ENCODE data around the gene INTS7.

INTS7 gene, protein sequence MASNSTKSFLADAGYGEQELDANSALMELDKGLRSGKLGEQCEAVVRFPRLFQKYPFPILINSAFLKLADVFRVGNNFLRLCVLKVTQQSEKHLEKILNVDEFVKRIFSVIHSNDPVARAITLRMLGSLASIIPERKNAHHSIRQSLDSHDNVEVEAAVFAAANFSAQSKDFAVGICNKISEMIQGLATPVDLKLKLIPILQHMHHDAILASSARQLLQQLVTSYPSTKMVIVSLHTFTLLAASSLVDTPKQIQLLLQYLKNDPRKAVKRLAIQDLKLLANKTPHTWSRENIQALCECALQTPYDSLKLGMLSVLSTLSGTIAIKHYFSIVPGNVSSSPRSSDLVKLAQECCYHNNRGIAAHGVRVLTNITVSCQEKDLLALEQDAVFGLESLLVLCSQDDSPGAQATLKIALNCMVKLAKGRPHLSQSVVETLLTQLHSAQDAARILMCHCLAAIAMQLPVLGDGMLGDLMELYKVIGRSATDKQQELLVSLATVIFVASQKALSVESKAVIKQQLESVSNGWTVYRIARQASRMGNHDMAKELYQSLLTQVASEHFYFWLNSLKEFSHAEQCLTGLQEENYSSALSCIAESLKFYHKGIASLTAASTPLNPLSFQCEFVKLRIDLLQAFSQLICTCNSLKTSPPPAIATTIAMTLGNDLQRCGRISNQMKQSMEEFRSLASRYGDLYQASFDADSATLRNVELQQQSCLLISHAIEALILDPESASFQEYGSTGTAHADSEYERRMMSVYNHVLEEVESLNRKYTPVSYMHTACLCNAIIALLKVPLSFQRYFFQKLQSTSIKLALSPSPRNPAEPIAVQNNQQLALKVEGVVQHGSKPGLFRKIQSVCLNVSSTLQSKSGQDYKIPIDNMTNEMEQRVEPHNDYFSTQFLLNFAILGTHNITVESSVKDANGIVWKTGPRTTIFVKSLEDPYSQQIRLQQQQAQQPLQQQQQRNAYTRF

DNA sequence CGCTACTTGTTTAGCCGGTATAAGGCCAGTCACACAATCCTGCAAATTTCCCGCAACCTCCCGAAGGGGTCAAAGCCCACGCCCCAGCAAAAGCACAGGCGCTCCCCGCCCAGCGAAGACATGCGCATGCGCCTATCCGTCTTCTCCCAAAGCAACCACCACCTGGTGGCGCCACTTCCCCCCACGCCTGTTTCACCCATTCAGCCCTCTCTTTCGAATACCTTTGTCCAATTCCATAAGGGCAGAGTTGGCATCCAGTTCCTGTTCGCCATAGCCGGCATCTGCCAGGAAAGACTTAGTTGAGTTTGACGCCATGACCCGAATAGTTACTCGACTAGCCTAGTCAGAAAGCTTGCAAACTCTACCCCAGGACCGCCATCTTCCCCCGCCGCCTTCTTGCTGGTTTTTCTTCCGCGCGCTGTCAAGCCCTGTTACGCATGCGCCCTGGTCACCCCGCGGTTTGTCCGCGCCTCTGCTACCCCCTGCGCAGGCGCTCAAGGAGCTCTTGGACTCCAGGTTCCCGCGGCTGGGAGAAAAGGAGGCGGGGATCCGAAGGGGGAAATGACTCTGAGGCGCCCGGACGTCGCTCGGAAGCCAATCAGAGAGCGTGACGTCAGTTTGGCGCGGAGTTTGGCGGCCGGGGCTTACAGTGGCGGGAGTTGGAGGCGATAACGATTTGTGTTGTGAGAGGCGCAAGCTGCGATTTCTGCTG lies at the start of gene INTS7, which contains the start of gene DTL:
Gene INTS7, minus strand, starts transcription at position 435 of the 712 bp plus-strand sequence. Its CDS starts 120 bp downstream, at position 315.
Gene DTL, plus strand, starts transcription at position 626 of the 712 bp plus-strand sequence. CDS start 143 bp downstream, outside the sequence.
- DNase-seq (ENCODE audit: low spot score): peak; percentile 99

DNA sequence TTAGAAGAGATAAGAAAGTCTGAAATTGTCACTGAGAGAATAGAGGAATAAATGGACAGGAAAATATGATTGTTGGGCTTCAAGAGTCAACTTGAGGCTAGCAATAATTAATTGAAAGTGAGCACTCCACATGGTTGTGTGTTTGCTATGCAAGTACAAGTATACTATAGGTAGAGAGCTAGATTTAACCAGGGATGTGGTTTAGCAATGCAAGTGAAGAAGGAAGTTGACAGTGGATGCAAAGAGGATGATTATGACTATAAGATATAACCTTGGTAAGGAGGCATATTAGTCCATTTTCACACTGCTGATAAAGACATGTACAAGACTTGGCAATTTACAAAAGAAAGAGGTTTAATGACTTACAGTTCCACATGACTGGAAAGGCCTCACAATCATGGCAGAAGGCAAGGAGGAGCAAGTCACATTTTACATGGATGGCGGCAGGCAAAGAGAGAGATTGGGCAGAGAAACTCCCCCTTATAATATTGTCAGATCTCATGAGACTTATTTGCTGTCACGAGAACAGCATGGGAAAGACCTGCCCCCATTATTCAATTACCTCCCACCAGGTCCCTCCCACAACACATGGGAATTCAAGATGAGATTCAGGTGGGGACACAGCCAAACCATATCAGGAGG lies 47.5 kb upstream of the INTS7 start:
- DNase-seq (ENCODE audit: low spot score): no peak

DNA sequence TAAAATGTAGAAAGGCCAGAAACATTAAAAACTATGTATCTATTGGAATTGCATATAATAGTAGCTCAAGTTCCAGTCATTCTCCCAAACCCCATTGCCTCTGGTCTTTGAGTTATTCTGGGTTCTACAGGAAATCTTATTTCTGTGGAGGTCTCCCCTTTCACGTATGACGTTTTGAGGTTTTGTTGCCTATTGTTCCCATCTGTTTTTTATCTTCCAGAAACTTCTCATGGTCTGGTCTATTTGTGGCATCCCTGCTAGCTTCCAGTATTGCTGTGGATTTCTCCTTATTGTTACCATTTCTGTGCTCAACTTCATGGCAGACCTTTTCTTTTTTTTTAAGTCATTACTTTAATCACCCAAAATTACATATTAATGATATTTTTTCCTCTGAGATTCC lies 43.5 kb upstream of the INTS7 start:
- no peak for DNase-seq (ENCODE audit: low spot score)

DNA sequence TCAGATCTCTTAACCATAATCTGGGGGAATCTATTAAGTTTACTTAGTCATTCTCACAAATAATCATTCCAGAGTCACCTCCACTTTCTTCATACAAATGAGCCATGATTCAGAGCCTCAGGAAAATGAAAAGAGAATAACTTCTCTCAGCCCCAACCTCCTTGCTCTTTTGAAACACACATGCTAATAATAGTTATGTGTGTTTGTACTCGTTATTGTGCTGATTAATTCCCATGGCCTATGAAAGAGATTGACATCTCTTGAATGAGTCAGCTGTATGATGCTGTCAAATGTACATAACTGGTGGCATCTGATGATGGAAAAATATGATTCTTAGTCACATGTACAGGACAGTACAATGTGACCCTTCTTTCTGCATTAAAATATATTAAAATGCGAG lies 41.7 kb upstream of the INTS7 start:
- no peak for DNase-seq (ENCODE audit: low spot score)

DNA sequence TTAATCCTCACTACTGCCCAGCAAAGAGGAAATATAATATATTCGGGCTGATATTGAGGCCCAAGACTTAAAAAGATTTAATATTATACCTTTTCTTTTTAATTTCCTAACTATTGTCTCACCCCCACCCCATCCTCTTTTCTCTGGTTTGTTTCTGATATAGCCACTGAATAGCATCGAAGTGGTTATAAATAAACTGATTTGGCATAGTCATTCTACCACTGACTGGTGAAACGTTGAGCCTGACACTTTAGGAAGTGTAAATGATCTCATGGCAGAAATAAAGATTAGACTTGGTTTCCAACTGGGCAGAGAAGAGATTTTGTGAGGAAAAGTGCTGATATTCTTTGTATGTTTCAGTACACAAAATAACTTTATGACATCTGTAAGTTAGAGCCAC lies 39.5 kb upstream of the INTS7 start:
- DNase-seq (ENCODE audit: low spot score): no peak

DNA sequence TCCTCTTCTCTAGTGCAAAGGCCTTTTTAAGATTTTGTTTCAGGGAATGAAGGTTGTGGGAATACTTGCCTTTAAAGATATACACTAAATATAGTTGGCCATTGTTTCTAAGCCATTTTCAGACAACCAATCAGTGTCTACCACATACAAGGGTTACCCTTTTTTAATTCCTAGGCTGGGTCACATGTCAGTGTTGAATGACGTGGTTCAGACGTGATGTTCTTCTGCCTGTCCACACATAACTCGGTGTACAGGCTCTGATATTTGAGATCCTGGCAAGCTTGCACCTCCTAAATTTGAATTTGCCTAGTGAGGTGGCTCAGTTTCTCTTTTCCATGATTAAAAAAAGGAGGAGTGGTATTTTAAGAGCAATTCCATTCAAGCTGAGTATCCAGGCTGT lies 39.0 kb upstream of the INTS7 start:
- no peak for DNase-seq (ENCODE audit: low spot score)

DNA sequence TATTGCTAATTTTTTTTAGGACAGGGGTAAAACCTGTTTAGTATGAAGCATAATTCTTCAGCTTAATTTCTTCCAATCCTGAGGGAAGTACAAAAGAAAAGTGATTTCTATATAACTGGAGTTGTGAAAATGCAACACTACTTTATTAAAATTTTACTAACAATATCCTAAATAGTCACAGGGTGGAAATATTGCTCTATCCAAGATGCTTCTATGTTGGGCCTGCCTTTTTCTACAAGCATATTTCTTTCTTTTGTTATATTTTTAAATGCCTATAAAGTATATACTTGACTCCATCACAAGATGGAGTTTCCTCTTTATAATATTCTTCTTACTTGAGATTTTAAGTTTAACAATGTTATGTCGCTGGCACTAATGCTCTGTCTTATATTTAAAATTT lies 38.1 kb upstream of the INTS7 start:
- no peak for DNase-seq (ENCODE audit: low spot score)

DNA sequence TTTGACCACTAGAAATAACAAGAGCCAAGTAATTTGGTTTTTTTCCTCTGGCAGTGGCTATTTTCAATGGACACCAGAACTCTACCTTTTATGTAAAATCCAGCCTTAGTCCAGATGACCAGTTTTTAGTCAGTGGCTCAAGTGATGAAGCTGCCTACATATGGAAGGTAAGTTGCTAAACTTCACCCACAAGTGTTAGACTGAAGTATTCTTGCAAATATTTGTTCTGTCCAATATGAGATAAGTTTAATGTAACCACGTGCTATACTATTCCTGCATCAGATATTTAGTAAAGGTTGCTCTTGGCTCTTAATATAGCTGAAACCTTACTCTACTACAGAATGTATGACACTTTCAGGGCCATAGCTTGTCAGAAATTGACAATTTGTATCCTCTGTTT lies 36.7 kb upstream of the INTS7 start:
- no peak for DNase-seq (ENCODE audit: low spot score)

DNA sequence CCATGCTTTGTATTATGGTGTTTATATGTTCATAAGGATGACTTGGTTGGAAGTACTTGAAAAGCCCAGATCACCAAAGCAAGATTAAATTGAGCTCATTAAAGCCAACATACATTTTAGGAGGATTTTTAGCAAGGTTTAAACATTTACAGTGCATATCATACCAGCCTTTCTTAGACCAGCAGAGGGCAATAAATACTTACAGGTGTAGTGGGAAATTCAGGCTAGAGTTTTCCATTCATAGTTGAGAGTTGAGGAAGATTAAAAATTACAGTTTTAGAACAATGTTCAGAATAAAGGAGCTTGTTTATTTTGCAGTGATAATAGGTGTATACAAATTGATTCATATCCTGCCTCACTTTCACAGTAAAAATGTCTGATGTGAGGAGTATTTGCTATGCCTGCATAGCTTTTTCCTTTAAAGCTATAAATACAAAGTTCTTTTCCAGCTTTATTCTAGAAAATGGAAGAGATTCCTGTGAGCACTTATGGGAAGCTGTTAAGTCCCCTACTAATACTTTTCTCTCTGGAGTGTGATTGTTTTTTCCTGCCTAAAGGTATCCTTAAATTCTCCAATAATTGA lies 35.5 kb upstream of the INTS7 start:
- no peak for DNase-seq (ENCODE audit: low spot score)

DNA sequence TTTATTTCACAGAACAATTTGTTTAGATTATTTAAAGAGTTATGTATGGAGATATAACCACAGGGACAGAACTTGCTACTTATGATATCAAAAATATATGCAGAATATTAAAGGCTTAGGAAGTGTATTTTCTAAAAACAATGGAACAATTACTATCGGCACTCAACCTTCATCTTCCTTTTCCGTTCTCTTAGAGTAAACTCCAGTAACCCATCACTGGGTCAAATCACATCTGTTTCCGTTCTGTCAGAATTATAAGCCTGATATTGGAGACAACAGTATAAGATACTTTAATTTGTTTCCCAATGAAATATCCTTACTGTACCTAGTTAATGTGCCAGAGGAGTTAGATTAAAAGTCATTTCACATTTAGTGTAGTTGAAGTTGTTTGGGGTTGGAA lies 32.4 kb upstream of the INTS7 start:
- DNase-seq (ENCODE audit: low spot score): no peak

DNA sequence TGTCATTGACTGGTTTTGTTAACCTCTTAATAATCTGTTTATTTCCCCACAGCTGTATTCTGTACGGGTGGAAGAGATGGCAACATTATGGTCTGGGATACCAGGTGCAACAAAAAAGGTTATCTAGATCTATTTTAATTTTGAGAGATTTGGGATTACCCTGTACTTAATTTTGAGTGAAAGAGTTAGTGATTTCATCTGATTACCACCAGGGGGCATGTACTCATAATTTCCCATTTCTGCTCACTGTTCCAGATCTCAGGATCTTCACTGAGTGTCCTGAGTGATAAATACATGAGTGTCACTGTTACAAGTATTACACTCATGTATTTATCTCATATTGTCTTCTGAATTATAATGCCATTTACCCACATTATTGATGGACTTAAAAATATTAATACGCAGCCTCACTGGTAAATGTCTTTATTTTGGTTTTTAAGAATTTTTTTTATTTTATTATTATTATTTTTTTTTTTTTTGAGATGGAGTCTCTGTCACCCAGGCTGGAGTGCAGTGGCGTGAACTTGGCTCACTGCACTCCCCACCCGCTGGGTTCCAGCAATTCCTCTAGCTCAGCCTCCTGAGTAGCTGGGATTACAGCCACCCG lies 27.6 kb upstream of the INTS7 start:
- DNase-seq (ENCODE audit: low spot score): peak; percentile 27

DNA sequence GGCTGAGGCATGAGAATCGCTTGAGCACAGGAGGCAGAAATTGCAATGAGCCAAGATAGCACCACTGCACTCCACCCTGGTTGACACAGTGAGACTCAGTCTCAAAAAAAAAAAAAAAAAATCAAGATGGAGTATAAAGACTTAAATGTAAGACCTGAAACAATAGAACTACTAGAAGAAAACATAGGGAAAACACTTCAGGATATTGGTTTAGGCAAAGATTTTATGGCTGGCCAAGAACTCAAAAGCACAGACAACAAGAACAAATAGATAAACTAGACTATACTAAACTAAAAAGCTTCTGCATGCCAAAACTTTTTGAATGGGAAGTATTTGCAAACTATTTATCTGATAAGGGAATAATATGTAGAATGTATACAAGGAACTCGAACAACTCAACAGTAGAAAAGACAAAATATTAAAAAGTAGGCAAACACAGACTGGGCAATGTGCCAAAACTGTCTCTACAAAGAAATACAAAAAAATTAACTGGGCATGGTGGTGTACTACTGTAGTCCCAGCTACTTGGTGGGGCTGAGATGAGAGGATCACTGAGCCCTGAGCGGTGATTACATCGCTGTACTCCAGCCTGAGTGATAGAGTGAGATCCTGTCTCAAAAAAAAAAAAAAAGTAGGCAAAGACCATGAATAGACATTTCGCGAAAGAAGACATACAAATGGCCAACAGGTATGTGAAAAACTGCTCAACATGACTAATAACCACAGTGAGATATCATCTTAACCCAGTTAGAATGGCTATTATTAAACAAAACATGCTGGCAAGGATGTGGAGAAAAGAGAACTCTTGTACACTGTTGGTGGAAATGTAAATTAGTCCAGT lies 25.5 kb upstream of the INTS7 start:
- no peak for DNase-seq (ENCODE audit: low spot score)

DNA sequence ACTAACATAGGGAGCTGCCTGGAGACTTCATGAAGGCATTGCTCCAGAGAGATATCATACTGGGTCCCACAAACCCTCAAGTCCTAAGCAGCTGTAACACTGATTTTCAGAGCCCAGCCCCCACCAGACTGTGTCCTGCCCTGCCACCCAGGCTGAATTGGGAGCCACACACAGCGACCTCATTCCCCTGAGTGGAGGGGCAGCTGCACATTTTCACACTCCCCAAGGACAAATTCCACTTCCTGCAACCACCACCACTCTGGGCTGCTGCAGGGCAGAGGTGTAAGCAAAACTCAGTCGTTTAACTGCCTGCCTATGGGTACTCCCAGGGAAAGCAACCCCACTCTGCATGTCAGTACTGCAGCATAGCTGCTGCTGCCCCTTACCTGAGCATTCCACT lies 20.0 kb upstream of the INTS7 start:
- no peak for DNase-seq (ENCODE audit: low spot score)

DNA sequence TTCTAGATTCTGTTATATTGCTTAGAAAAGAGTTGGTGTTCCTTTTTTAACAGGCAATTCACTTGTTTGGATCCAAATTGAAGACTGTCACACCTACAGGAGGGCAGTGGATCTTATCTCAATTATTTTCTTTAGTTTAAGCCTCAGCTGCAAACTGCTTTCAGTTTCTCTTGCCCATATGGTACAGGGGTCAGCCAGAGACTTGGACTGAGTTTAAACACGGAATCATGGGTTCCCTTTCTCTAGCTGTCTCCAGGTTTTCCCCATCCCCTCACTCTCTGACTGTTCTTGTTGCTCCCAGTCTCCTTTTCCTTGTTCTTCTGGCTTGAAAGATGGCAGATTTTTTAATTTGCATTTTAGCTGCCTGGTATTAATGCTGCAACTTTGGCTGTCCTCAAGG lies 18.6 kb upstream of the INTS7 start:
- no peak for DNase-seq (ENCODE audit: low spot score)

DNA sequence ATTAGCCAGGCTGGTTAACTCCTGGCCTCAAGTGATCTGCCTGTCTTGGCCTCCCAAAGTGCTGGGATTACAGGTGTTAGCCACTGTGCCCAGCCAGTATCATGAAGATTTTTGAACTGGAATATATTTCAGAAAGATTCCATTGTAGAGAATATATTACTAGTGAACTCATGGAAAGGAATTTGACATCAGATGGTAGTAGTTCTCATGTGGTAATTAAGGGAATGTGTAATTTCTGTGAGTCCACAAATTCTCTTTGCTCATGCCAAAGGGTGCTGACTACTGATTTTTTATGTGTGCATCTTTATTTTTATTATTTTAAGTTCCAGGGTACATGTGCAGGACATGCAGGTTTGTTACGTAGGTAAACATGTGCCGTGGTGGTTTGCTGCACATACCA lies 10.6 kb upstream of the INTS7 start:
- DNase-seq (ENCODE audit: low spot score): no peak

DNA sequence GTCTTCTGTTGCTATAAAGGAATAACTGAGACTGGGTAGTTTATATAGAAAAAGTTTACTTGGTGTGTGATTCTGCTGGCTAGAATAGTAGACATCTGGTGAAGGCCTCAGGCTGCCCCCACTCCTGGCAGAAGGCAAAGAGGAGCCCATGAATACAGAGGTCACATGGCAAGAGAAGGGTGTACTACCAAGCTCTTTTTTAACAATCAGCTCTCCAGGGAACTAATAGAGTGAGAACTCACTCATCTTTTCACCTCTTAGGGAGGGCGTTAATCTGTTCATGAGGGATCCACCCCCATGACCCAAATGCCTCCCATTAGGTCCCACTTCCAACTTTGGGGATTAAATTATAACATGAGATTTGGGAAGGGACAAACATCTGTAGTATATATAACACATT lies 9.5 kb upstream of the INTS7 start:
- DNase-seq (ENCODE audit: low spot score): no peak

DNA sequence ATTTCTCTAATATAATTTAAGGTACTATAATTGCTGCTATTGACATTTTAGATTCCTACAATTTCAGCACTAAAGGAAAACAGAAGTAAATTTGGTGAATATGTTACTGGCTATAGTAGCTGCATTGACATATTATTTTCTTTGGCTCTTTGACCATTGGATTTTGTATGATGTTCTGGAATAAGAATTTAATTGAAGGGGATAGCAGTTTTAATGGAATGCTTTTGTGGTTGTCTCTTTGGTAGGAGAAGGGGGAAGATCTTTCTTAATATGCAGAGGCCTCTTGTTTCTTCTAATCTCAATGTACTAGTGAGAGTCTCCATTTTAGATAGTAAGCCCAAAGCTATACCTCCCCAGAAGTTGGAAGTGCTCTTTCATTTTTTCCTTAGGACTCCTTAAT lies 7.1 kb upstream of the INTS7 start:
- DNase-seq (ENCODE audit: low spot score): no peak

DNA sequence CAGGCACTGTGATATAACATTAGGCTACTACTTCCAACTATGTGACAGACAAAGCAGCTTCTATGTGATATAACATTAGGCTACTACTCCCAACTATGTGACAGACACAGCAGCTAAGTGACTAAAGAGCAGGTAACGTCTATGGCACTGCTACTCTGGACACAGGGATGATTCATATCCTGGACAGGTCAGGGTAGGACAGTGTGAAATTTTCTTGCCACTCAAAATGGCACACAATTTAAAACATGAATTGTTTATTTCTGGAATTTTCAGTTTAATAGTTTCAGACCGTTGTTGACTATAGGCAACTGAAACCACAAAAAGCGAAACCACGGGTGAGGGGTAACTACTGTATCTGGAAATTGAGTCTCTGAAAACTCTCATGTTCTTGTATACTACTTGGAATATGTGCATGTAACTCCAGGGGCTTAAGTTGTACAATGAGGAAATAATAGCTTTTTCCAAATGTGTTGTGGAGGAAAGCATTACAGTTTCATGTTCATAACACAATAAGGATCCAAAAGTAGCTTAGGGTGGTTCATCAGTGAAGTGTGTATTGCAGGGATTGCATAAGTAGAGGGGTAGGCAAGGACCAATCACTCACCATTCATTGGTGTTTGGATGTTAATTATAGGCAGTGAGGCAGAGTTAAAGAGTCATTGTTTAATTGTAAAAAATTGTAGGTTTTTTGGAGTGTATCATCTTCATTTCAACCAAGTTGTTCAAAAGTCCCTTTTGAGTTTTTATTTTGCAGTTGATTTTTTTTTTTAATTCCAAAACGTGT lies 5.5 kb upstream of the INTS7 start:
- peak; percentile 38 for DNase-seq (ENCODE audit: low spot score)

DNA sequence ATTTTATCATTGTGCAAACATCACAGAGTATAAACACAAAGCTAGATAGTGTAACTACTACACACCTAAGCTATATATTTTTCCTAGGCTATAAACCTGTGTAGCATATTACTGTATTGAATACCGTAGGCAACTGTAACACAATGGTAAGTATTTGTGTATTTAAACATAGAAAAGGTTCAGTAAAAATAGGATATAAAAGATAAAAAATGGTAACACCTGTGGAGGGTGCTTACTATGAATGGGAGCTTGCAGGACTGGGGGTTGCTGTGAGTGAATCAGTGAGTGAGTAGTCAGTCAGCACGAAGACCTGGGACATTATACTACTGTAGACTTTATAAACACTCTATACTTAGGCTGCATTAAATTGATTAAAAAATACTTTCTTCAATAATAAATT lies 4.3 kb upstream of the INTS7 start:
- DNase-seq (ENCODE audit: low spot score): no peak
